HCEC 1CT (cell line): ENCODE data around the gene CDX1.
A peak's percentile ranks its signal among the peaks of the same experiment; 100 is the strongest.

Experiments
- DNase-seq: peaks from one replicate; pipeline ENCODE4 v3.0.0-alpha.2; 2017

Gene CDX1

DNA sequence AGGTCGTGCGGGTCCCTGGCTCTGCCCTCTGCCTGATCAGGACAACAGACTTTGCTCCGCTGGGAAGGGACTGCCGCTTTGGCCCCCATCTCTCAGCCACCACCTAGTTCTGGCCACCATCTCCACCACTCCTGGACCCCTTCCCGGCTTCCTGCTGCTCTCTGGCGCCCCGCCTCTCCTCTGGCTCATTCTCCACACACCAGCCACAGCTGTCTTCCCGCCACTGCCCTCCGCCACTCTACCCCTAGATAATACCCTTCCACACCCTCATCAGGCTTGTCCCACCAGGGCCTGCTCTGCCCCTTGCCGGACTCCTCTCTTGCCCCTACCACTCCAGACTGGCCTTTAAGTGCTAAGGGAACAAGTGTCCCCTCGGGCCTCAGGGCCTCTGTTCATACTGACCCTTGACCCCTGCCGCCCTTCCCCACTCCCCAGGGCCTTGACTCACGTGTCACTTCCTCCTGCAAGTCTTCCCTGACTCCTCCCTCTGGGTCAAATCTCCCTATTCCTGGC lies 3.0 kb upstream of the CDX1 start:
- DNase-seq = no peak

DNA sequence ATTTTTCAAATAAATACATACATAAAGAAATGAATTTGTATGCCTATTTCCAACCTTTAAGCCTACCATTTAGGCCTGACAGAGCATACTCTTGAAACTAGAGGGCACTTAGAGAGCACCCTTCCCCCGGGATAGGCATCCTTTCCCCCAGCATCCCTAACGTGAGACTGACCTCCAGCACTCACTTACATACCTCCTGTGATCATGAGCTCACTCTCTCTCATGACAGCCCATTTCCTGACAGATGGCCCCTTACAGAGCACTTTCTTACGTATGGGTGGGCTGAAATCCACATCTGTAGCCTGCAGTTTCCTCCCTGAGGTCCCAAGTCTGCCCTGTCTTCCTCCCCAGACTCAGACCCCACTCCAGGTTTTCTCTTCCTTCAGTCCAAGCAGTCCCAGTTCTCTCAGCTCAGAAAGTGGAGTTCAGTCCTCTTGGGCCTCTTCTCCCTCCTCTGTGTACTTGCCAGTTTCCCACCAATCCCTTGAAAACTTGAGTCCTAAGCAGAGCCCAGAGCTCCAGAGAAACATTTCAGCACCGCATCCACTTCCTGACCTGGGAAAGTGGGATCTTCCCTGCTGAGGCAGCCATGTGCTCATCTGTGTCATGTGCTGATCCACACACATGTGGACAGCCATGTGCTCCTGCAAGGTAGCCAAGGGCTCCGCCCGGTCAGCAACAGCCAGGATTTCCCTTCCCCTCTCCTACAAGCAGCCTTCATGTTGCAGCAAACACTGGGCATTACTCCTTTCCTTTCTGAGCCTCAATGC lies 2.2 kb upstream of the CDX1 start:
- DNase-seq = no peak

DNA sequence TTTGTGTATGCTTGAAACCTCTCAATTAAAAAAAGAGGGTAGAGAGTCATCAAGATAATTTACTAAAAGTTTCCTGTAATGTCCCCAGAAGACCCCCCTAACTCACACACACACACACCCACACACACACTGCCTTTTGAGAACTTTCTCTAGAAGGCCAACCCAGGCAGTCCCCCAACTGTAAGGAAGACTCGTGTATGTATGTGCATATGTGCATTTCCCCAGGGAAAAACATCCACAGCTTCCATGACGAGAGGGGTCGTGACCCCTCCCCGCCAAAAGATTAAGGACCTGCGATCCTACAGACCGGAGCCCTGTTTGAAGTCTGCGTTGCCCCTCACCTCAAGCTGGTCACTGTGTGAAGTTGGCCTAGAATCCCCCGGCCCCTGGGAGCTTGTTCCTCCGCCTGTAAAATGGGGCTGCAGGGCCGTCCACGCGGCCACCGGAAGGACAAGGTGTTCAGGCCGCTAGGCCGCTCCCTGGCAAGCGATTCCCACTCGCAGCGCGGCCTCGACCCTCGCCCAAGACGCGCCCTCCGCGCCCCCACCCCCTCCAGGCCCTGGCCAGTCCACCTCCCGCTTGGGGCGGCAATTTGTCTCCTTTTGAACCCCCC lies 435 bp upstream of the CDX1 start:
- DNase-seq = no peak

DNA sequence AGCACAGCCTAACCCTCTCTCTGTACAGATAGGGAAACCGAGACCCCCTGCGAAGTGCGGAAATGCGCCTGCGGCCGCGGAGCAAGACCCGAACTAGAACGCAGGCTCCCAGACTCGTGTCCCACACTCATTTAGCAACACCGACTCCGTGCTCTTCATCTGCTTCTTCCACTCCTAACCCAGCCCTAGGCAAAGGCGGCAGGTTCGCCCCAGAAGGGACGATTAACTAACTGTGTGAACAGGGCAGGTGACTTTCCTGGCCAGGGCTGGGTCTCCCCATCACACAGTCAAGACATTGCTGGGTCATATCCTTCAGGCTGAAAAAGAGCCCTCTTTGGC lies 903 bp downstream of the CDX1 start:
- no peak for DNase-seq

DNA sequence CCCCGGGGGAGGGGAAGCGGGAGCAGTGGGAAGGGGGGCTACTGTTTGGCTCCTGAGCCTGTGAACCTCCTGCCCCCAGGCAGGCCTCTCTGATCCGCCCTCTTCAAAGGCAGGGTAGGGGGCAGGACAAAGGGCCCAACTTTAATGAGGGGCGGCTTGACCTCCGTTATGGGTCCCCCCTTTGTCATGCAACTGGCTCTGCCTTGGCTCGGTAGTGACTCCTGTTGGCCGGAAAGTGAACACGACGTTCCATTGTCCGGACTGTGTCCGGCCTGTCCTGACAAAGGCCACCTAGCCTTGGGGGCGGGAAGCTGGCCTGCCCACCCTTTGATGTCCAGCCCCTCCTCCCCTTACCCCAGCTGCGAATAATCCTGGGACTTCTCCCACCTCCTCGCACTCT lies 1.3 kb downstream of the CDX1 start:
- DNase-seq = no peak

DNA sequence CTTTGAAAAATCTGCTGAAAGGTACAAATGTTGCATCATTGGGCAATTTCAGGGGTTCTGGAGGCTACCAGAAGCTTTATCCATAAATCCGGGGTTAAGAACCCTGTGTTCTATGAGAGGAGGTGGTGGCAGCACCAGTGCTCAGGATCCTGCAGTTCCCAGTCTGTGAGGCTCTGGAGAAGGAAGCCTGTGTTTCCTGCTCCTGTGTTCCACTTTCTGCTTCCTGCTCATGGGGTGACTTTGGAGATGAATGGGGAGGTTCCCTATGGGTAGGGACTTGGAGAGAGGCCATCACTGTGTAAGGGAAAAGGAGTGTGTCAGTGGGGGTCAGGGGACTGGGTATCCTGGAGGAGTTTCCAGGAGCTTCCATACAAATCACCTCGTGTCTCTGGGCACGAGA lies 2.3 kb downstream of the CDX1 start:
- DNase-seq = no peak

DNA sequence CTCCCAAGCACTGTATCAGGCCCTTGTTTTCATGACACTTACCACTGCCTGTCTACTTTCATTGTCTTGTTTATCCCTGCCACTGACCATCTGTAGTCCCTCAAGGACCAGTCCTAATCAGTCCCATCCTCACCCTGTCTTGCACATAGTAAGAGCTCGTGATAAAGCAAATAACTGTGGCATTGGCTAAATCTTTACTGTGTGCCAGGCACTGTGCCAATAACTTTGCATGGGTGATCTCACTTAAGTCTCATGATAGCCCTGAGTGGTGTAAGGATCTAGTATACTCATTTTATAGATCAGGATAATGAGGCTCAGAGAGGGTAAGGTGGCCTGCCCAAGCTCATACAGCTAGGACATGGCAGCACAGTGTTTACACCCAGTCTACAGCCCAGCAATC lies 5.6 kb downstream of the CDX1 start:
- DNase-seq = peak; percentile 39

DNA sequence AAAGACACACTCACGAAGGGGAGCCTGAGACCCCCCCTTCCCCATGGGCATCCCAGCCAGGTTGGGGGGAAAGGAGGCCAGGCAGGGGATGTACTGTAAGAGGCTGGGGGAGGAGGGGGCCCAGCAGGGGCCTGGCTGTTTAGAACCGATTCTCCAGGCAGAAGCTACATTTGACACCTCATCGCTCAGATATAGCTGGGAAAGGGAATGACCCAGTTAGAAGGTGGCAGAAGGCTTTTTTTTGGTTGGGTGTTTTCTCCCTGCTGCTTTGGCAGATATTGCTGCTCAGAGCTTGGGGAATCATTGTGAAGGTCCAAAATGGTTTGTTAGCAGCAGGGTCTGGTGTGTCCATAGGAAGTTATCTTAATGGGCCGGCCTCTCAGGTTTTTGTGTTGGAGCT lies 6.0 kb downstream of the CDX1 start:
- DNase-seq = no peak

DNA sequence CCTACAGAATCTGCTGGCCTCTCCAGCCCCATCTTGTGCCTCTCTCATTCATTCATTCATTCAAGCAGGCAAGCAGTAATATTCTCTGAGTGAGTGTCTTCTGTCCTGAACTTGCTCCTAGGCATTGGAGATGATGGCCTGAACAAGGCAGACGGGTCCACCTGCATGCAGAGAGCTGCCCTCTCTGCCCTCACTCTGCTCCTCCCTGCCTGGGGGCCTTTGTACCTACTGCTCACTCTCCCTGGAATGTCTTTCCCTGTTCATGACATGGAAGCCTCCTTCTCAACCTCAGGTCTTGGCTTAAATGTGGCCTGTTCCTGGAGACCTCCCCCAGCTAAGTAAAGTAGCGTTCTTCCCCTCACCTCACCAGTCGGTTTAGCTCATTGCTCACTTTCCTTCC lies 6.6 kb downstream of the CDX1 start:
- DNase-seq = no peak

DNA sequence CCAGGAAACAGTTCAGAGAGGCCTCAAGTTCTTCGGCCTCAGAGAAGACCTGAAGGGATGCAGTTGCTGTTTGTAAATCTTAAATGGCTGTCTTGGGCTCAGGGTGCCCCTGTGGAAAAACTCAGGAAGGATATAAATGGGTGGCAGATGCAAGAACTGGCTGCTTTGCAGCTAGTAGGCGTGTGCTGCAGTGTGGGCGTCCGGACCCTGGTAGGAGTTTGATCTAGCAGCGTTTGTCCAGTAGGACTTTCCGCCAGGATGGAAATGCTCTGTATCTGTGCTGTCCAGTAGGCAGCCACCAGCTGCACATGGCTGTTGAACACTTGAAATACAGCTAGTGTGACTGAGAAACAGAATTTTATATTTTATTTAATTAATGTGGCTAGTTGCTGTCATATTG lies 7.7 kb downstream of the CDX1 start:
- DNase-seq = no peak

DNA sequence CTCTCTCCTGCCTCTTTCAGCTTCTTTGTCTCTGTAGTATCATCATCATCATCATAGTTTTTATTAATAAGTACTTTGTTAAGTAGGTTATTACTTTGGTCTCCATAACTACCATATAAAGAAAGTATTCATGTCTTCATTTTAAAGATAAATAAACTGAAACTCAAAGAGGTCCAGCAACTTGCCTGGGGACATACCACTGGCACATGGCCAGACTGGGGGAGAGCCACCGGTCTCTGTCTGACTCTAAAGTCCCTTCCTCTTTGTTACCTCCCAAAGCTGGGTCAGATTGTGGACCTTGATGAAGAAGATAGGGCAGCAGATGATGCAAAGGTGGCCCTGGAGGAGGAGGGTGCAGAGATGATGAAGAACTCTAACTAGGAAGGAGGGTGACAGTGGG lies 8.5 kb downstream of the CDX1 start:
- DNase-seq = no peak

DNA sequence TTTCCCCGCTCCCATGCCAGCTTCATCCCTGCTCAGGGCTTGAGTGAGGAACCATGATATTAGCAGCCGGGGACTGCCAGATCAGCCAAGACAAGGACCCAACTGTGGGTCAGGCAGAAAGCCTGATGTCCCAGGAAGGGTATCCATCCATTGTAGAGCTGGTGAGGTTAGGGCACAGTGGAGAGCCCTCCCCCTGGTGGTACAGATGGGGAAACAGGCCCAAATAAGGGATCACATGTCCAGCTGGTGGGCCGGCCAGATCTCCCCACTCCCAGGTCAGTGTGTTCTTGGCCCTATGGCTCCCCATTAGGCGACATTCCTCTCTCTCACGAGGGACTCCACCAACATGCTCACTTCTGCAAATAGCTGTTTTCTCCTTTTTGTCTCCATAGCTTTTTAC lies 9.0 kb downstream of the CDX1 start:
- peak; percentile 39 for DNase-seq

DNA sequence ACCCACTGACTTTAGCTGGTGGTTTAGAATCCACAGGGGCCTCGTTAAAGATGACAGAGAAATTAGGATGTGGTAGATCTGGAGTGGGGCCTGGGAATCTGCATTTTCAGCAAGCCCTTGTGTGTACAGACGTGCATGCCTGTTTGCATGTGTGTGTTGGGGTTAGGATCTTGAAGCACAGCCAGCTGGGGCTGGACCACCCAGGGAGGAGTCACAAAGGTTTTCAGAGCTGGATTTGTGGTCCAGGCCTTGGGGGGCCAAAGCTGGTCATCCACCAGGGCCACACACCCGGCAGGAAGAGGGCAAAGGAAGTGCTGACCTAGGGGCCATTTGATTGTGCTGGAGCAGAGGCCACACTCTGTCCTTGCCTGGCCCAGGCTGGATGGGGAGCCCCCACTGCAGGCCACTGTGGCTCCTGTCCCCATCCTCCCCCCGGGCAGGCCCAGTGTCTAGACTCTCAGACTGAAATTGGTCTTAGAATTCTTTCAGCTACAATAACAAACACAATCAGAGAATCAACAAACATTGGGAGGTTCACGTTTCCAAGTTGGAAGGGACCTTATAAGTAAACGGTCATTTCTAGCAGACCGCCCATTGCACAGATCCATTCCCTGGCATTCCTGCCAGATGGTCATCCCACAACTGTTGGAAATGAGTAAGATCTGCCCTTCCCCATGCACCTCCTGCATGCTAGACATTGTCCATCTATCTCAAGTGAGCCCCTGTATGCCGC lies 10.3 kb downstream of the CDX1 start:
- DNase-seq = no peak

DNA sequence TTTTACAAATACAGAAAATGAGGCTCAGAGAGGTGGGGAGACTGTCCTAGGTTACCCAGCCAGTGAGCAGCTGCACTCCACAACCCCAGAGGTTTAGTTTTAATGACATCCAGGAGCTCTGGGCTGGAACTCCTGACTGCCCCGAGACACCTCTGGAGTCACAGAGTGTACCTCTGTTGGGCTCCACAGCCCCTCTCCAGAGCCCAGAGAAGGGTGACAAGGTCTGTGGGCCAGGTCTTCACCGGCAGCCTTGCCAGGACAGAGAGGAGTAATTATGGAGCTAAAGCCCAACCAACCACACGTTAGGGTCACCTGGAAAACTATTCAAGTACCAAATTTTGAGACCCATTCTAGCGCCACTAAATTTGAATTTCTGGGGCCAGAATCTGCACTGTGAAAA lies 11.1 kb downstream of the CDX1 start:
- no peak for DNase-seq

DNA sequence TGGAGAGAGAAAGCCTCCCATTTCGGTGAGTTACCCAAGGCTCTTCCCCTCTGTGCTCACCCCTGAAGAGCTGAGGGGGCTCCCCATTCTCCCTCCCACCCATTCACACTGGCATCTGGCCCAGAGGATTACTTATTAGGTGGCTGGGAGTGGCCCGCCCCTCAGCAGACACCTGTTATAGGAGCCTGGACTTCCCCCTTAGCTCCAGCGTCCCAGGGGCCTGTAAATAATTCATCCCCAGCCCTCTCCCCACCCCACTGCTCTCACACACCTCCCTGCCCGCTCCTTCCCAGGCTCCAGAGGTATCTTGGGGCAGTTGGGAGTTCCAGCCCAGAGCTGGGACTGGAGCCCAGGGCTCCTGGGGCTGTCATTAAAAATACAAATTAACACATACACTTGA lies 11.7 kb downstream of the CDX1 start:
- DNase-seq = no peak

DNA sequence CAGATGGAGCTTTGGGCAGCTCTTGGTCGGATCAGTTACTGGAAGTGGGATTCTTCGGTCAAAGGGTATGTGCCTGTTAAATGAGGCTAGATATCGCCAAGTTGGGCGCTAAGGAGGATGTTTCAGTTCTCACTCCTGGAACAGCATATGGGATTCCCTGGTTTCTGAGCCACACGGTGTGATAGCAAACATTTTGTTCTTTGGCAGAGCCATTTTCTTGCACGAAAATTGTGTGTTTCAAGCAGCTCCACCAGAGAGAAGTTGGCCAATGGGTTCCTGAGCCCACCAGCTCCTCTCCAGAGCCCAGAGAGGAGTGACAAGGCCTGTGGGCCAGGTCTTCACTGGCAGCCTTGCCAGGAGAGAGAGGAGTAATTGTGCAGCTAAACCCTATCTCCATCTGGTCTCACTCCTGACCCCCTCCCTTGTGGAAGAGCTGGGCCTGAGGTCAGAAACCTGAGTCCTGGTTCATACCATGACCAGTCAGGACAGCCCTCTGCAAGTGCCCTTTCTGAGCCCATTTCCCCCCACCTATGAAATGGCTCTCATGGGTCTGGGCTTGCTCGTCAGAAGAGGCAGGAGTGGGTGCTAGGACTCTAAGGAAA lies 12.5 kb downstream of the CDX1 start:
- DNase-seq = no peak

DNA sequence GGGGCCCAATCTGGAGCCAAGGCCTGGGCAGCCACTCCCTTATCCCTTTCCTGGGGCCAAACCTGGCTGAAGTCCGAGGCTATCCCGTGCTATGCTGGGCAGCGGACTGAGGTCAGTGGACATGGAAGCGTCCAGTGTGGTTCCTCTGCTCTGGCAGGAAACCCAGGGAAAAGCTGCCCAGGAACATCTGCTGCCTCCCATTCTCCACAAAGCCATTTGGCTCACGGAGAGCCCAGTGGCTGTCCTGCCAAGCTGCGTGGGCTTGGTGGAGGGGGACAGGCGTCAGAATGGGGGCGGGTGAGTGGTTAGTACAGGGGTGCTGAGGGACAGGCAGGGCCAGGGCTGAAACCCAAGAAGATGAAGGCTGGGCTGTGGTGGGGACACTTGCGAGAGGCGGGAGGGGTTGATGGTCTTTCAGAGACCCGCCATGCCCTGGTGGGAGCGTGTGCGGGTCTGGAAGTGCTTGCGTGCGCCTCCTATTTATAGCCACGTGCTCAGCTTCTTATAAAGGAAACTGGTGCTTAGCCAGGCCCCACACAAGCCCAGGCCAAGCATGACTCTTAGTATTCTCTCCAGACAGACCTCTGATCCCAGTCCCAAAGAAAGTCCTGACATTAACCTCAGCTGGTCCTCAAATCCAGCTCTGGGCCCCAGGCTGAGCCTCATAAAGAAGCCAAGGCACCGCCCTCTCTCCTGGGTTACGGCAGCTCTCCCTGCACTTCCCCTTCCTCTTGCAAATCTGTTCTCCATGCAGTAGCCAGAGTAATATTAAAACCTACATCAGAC lies 13.9 kb downstream of the CDX1 start:
- peak; percentile 15 for DNase-seq

DNA sequence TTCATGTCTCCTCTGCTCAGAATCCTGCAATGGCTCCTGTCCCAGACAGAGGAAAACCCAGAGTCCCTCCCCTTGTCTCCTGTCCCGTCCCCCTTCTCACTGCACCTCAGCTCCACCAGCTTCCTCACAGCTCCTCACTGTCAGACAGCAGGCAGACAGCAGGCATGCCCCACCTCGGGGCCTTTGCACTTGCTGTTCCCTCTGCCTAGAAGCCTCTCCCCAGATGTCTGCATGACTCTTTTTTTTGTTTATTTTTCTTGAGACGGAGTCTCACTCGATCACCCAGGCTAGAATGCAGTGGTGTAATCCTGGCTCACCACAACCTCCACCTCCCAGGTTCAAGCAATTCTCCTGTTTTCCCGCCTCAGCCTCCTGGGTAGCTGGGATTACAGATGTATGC lies 14.4 kb downstream of the CDX1 start:
- DNase-seq = peak; percentile 81

DNA sequence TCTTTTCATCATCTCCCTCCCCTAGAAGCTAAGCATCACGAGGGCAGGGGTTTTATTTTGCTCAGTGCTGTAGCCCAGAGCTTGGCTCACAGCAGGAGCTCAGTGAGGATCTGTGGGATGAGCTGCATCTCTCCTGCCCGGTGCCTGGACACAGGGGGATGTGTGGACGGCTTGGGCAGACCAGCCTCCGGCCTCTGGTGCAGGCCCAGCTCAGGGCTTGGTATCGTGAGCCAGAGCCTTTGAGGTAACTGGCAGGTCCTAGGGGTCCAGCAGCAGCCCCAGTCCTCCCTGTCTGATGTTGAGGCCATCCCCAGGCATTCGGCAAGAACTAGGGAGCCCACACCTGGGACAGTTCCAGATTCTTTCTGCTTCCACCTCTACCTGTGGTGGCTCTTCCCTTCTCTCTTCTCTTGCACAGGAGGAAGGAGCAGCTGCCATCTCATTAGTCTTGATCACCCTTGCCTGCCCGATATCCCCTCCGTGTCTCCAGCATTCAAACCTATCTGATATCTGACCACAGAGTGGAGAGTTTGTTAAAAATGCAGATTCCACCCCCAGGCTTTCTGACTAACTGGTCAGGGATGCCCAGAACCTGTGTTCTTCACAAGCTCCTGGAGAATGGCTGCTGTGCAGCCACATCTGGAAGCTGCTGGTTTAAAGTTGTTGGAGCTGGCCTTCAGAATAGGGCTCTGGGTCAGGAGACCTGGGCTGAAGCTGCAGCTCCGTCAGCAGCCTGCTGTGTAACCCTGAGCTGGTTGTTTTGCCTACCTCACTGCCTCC lies 15.4 kb downstream of the CDX1 start:
- no peak for DNase-seq

DNA sequence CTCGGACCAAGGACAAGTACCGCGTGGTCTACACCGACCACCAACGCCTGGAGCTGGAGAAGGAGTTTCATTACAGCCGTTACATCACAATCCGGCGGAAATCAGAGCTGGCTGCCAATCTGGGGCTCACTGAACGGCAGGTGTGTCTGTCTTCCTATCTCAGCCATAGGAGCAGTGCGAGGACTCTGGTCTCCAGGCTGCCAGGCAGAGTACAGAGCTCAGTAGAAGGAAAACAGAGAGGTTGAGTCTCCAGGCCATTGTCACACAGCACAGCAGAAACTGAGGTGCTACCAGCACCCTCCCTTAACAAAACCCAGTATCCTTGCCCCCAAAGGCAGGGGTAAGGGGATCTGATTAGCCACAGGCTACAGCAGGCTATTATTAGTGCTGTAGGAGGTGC lies 16.2 kb downstream of the CDX1 start:
- no peak for DNase-seq

DNA sequence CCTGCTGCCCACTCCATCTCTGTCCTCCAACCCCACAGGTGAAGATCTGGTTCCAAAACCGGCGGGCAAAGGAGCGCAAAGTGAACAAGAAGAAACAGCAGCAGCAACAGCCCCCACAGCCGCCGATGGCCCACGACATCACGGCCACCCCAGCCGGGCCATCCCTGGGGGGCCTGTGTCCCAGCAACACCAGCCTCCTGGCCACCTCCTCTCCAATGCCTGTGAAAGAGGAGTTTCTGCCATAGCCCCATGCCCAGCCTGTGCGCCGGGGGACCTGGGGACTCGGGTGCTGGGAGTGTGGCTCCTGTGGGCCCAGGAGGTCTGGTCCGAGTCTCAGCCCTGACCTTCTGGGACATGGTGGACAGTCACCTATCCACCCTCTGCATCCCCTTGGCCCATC lies 16.9 kb downstream of the CDX1 start:
- DNase-seq = no peak

DNA sequence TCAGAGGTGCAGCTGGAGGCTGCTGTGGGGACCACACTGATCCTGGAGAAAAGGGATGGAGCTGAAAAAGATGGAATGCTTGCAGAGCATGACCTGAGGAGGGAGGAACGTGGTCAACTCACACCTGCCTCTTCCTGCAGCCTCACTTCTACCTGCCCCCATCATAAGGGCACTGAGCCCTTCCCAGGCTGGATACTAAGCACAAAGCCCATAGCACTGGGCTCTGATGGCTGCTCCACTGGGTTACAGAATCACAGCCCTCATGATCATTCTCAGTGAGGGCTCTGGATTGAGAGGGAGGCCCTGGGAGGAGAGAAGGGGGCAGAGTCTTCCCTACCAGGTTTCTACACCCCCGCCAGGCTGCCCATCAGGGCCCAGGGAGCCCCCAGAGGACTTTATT lies 17.4 kb downstream of the CDX1 start:
- DNase-seq = no peak
